ENCODE measurements around the gene DIPK2B.

DNA sequence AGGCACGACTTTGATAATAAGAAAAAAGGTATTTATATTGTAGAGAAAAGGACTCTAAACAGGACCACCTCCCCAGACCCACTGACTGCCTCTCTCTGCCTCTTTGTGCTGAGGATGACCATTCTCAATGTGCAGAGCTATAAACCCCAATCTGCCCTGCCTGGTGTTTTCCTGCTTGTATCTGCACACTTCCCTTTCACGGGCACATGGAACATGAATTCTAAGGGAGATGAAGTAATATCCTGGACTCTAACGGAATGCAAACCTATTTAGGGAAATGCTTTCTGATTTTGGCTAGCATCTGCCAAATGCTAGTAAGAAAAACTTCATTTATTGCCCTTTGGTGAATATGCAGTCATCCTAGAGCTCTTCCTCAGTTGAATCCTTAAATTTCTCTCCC is 2.4 kb downstream of the DIPK2B start:
- TF ChIP-seq TBL1XR1 (IDR thresholded peaks at IDR 0.05; ENCODE audit: low read depth, low read length) (no peak), POLR2AphosphoS5 (IDR thresholded peaks at IDR 0.05; ENCODE audit: low read length) (no peak), CEBPB (IDR thresholded peaks at IDR 0.05; ENCODE audit: borderline replicate concordance in 1 of 2, low read depth in 2 of 2, low read length in 2 of 2) (no peak), YY1 (IDR thresholded peaks at IDR 0.05; ENCODE audit: low read depth, low read length) (no peak), POLR2A (IDR thresholded peaks at IDR 0.05; ENCODE audit: low read depth, low read length) (no peak), SIN3A (IDR thresholded peaks at IDR 0.05; ENCODE audit: low read depth, low read length) (no peak), MEF2A (IDR thresholded peaks at IDR 0.05; ENCODE audit: insufficient read depth, low read depth, low read length) (no peak), CREM (IDR thresholded peaks at IDR 0.05; ENCODE audit: low read depth) (no peak)

Measured in GM12878 (cell line).